ENCODE results near the gene MED31.

MED31 gene

DNA sequence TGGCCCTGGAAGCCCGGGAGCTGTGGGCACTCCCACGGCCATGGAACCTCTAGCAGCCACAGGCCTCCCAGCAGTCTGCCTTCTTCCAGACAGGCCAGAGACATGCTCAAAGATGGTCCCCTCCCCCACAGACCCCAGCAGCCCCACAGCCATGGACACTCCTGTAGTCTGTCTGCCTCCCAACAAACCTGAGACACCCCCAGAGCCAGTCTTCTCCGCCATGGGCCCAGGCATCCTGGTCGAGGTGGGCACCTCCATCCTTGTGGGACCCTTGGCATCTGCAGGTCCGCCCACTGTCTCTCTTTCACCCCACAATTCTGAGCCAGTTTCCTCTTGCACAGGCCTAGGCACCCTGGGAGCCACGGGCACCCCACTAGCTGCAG lies 14.0 kb downstream of the MED31 start:
- H3K4me1 ChIP-seq, result peaks cover 0 to 28% (median 21%) of the 10 kb centered on the region in 4 donors
- H3K4me3 ChIP-seq, result no peak overlapping the region
- no peaks in the 10 kb centered on the region for H3K9me3 ChIP-seq
- peak in 1 of 2 donors; percentile 61 for DNase-seq
- intact Hi-C loops (cut with DNase I; ENCODE audit: low total_unique reads), result no loop called here
- H3K36me3 ChIP-seq, result peaks cover 19 to 26% (median 24%) of the 10 kb centered on the region in 3 donors
- H3K27me3 ChIP-seq, result no peaks in the 10 kb centered on the region
- H3K27ac ChIP-seq, result no peak overlapping the region
- TF ChIP-seq, protein P1, sequence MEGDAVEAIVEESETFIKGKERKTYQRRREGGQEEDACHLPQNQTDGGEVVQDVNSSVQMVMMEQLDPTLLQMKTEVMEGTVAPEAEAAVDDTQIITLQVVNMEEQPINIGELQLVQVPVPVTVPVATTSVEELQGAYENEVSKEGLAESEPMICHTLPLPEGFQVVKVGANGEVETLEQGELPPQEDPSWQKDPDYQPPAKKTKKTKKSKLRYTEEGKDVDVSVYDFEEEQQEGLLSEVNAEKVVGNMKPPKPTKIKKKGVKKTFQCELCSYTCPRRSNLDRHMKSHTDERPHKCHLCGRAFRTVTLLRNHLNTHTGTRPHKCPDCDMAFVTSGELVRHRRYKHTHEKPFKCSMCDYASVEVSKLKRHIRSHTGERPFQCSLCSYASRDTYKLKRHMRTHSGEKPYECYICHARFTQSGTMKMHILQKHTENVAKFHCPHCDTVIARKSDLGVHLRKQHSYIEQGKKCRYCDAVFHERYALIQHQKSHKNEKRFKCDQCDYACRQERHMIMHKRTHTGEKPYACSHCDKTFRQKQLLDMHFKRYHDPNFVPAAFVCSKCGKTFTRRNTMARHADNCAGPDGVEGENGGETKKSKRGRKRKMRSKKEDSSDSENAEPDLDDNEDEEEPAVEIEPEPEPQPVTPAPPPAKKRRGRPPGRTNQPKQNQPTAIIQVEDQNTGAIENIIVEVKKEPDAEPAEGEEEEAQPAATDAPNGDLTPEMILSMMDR (IDR thresholded peaks at IDR 0.05), result no peak

DNA sequence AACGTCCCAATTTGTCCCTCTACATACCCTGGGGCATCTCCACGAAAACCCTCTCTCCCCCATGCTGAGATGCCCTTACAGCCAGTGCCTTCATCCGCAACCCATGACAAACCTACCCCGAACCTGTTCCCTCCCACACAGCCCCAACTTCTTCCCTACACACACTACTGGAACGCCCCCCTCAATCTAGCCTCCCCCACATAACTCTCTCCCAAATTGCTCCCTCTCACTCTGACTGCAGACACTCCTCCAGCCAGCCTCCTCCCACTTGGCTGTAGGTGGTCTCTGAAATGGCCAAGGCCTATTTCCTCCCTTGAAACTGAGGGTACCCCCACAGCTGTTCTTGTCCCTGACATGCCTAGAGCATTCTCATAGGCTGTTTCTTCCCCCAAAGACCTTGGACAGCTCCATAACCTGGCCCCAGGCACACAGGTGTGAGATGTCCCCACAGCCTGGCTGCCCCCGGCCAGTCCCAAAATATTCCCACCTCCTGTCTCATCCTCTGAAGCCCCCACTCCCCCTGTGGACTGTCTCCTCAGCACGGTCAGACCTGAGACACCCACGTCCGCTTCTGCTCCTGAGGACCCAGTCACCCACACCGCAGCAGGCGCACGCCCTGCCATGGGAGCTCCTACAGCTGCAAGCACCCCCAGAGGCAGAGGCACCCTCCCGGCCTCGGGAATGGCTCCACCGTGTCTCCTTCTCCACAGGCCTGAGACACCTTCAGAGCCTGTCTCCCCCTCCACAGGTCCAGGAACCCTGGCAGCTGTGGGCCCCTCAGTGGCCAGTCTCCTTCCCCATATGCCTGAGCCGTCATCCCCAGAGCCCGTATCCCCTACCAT lies 14.6 kb downstream of the MED31 start:
- Histone ChIP-seq H3K36me3 (peaks cover 25 to 31% (median 28%) of the 10 kb centered on the region in 3 donors), H3K9me3 (no peaks in the 10 kb centered on the region), H3K27ac (no peak overlapping the region), H3K27me3 (no peaks in the 10 kb centered on the region), H3K4me1 (peaks cover 0 to 24% (median 20%) of the 10 kb centered on the region in 4 donors), H3K4me3 (no peak overlapping the region)
- TF ChIP-seq, protein P1 (IDR thresholded peaks at IDR 0.05), result no peak
- intact Hi-C loops (cut with DNase I; ENCODE audit: low total_unique reads), result no loop called here
- DNase-seq, result peak in 1 of 2 donors; percentile 64

DNA sequence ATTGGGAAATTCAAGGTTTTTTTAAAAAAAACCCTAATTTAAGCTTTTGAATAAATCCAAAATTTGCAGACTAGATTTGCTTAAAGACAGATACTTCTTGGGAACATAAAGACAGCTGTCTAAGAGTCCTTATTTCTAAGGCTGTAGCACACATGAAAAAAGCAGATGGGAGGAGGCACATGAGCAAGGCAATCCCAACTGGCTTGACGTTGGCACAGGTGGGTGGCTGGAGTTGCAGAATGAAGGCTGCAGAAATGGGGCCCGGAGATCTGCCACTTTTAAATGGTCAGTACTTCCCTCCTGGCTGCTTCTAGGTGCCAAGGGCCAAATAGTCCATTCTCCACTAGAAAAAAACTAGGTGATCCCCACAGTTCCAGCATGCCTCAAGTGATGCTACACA lies 15.3 kb downstream of the MED31 start:
- no peaks in the 10 kb centered on the region for H3K9me3 ChIP-seq
- H3K4me1 ChIP-seq, result peaks cover 0 to 19% (median 17%) of the 10 kb centered on the region in 4 donors
- peaks cover 29 to 39% (median 30%) of the 10 kb centered on the region in 3 donors for H3K36me3 ChIP-seq
- no peaks in the 10 kb centered on the region for H3K27me3 ChIP-seq
- intact Hi-C loops (cut with DNase I; ENCODE audit: low total_unique reads), result no loop called here
- TF ChIP-seq, protein P1 (IDR thresholded peaks at IDR 0.05), result no peak
- no peak overlapping the region for H3K4me3 ChIP-seq
- DNase-seq, result no peak
- no peak overlapping the region for H3K27ac ChIP-seq

DNA sequence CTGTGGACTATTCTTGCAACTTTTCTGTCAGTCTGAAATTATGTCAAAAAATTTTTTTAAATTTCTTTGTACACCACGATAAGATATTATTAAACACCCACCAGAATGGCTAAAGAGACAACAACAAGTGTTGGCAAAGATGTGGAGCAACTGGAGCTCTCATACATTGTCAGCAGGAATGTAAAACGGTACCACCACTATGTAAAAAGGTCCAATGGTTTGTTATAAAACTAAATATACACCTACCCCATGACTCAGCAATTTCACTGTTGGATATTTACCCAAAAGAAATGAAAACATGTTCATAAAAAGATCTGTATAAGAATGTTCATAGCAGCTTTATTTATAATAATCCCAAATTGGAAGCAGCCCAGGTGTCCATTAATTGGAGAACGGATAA lies 18.1 kb downstream of the MED31 start:
- Histone ChIP-seq H3K27me3 (no peaks in the 10 kb centered on the region), H3K4me1 (peaks cover 0 to 3% (median 2%) of the 10 kb centered on the region in 4 donors), H3K4me3 (no peak overlapping the region), H3K9me3 (no peaks in the 10 kb centered on the region), H3K36me3 (peaks cover 30 to 58% (median 30%) of the 10 kb centered on the region in 3 donors), H3K27ac (no peak overlapping the region)
- DNase-seq, result no peak
- intact Hi-C loops (cut with DNase I; ENCODE audit: low total_unique reads), result no loop called here
- TF ChIP-seq, protein P1 (IDR thresholded peaks at IDR 0.05), result no peak

DNA sequence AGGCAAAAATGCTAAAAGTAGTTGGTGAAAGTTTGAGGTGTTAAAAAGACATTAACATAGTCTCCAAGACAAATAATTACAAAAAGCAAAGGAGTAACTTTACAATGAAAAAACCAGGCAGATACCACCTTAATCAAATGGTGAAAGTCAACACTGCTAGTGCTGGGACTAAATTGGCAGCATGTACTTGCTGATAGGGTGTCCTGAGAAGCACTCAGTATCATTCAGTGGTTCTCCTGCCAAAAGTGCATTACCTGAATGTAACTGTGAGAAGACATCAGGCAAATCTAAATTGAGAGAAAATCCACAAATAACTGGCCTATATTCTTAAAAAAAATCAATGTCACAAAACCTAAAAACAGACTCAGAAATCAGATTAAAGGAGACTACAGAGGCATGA lies 18.9 kb downstream of the MED31 start:
- no peaks in the 10 kb centered on the region for H3K4me1 ChIP-seq
- intact Hi-C loops (cut with DNase I; ENCODE audit: low total_unique reads), result no loop called here
- TF ChIP-seq, protein P1 (IDR thresholded peaks at IDR 0.05), result no peak
- H3K27me3 ChIP-seq, result no peaks in the 10 kb centered on the region
- DNase-seq, result no peak
- peaks cover 37 to 66% (median 37%) of the 10 kb centered on the region in 3 donors for H3K36me3 ChIP-seq
- H3K9me3 ChIP-seq, result no peaks in the 10 kb centered on the region
- H3K27ac ChIP-seq, result no peak overlapping the region
- no peak overlapping the region for H3K4me3 ChIP-seq
